T-cell (primary cell): ENCODE results near the gene SLC22A23. TPM values are rescaled to one million over a fixed set of nuclear protein-coding genes. Genes with fewer than 3 reads are reported as not detected.

Experiments
- ATAC-seq, 4 experiments: fragments of 200-7000 bp in 3 of 4; fragments of 150-1000 bp in 1 of 4; cut with Tn5 transposase; replicated peaks in 1 of 4; 1 replicate in 3 of 4; 2 replicates in 1 of 4; pipeline ENCODE4 v1.10.0; 2021; ENCODE audit warnings: moderate library complexity in 3 of 4, mild to moderate bottlenecking in 2 of 4, moderate number of reproducible peaks in 1 of 4
- CTCF ChIA-PET, 2 donors: fragments of 300-600 bp; sonication (Branson Sonifier 250); formaldehyde crosslinking; loops; one replicate each; lab custom pipeline; 2022; ENCODE audit warnings: antibody characterized with exemption in 2 of 2; lab: Charles Lee
- POLR2A ChIA-PET, 2 donors: fragments of 300-600 bp; sonication (Branson Sonifier 250); formaldehyde crosslinking; loops; one replicate each; lab custom pipeline; 2022; ENCODE audit warnings: antibody characterized with exemption in 2 of 2; lab: Charles Lee
- DNase-seq, 35 experiments: peaks; one replicate each; pipeline versions ENCODE4 v3.0.0 to v3.0.0-alpha.2; 2013 to 2023
- H3K27ac ChIP-seq: one replicate; pipeline ENCODE4 v1.5.1; 2013; ENCODE audit warnings: low read length
- H3K27me3 ChIP-seq, 2 experiments: replicated peaks in 1 of 2; 1 replicate in 1 of 2; 2 replicates in 1 of 2; pipeline versions ENCODE4 v1.6.1 to v1.7.0; 2013; ENCODE audit warnings: low read length in 1 of 2, mixed read lengths in 1 of 2; ENCODE audit not compliant: control insufficient read depth in 2 of 2, insufficient read depth in 2 of 2; ENCODE audit errors: extremely low read depth in 1 of 2
- H3K36me3 ChIP-seq, 2 donors: 1 replicate in 1 of 2; 2 replicates in 1 of 2; pipeline versions ENCODE4 v1.6.1 to v1.7.0; 2013; ENCODE audit warnings: low read length in 1 of 2; ENCODE audit not compliant: control insufficient read depth in 2 of 2, insufficient read depth in 1 of 2; ENCODE audit errors: extremely low read depth in 1 of 2
- H3K4me1 ChIP-seq, 2 experiments: 1 replicate in 1 of 2; 2 replicates in 1 of 2; pipeline versions ENCODE4 v1.6.1 to v1.7.0; 2013; ENCODE audit warnings: low read length in 2 of 2, mixed read lengths in 1 of 2; ENCODE audit not compliant: insufficient read depth in 2 of 2, control insufficient read depth in 1 of 2; ENCODE audit errors: extremely low read depth in 1 of 2
- H3K4me3 ChIP-seq, 2 donors: 1 replicate in 1 of 2; 2 replicates in 1 of 2; pipeline versions ENCODE4 v1.5.1 to v1.7.0; 2013; ENCODE audit warnings: mild to moderate bottlenecking in 2 of 2, low read length in 1 of 2, moderate library complexity in 1 of 2; ENCODE audit not compliant: control insufficient read depth in 1 of 2; ENCODE audit errors: extremely low read depth in 1 of 2
- H3K9me3 ChIP-seq: 2 replicates; pipeline ENCODE4 v1.7.0; 2013
- H3K27ac Mint-ChIP-seq, 2 donors: one replicate each; pipeline ENCODE4 v1.8.0; 2020 to 2021; ENCODE audit warnings: mild to moderate bottlenecking in 2 of 2, mixed read lengths in 2 of 2
- H3K27me3 Mint-ChIP-seq, 2 donors: one replicate each; pipeline ENCODE4 v1.8.0; 2021 to 2022; ENCODE audit warnings: mixed read lengths in 2 of 2
- H3K36me3 Mint-ChIP-seq: one replicate; pipeline ENCODE4 v1.8.0; 2021; ENCODE audit warnings: mixed read lengths
- H3K4me1 Mint-ChIP-seq, 3 donors: one replicate each; pipeline ENCODE4 v1.8.0; 2020 to 2022; ENCODE audit warnings: mixed read lengths in 3 of 3, mild to moderate bottlenecking in 1 of 3
- H3K4me3 Mint-ChIP-seq, 3 donors: one replicate each; pipeline ENCODE4 v1.8.0; 2020 to 2022; ENCODE audit warnings: mild to moderate bottlenecking in 3 of 3, mixed read lengths in 3 of 3, moderate library complexity in 3 of 3
- H3K9me3 Mint-ChIP-seq, 3 donors: one replicate each; pipeline ENCODE4 v1.8.0; 2020 to 2022; ENCODE audit warnings: mixed read lengths in 3 of 3
- WGBS: methylation state at CpG from one replicate; pipeline ENCODE4 v1.1.5; 2013; ENCODE audit warnings: missing lambda C conversion rate; ENCODE audit not compliant: insufficient coverage; 5-methylcytosine and 5-hydroxymethylcytosine counted together
- total RNA-seq, 35 experiments: library from RNA in 6 of 35; stranded (reverse) in 6 of 35; fragments of 120-200 nt in 1 of 35; gene quantifications; one replicate each; pipeline versions ENCODE4 v1.2.1 to v1.2.4 and lab custom pipeline; 2013 to 2026

SLC22A23 gene
- total RNA-seq, 5 donors from 2014 or later (not counting 1 experiment from before 2014, with no cell fraction given): 6.2 to 14.8 (median 12.1) TPM

GRCh38 chr6:3455569-3456394, 1.1 kb downstream of the SLC22A23 start:
- Histone ChIP-seq H3K36me3 (no peaks in the 10 kb centered on the region), H3K9me3 (no peaks in the 10 kb centered on the region), H3K27ac (no peak overlapping the region), H3K4me3 (peak overlapping the region; percentile 56 to 90), H3K4me1 (peaks cover 11 to 33% of the 10 kb centered on the region in 2 experiments), H3K27me3 (peaks cover 4 to 37% of the 10 kb centered on the region in 2 experiments)
- H3K4me1 Mint-ChIP-seq: peaks cover 8 to 21% (median 14%) of the 10 kb centered on the region in 3 donors
- H3K36me3 Mint-ChIP-seq: peaks cover 4% of the 10 kb centered on the region
- no peak overlapping the region for H3K27ac Mint-ChIP-seq
- no peaks in the 10 kb centered on the region for H3K9me3 Mint-ChIP-seq
- ATAC-seq (peak in 1 of 4 experiments; percentile 4), DNase-seq (peak in 13 of 35 experiments; percentile 1 to 27 (median 8))
- ChIA-PET CTCF (interaction anchor here in 1 of 2 donors (1.5 to 2.4 kb wide), 2 partner anchors 16 to 45 kb away, joined by 3 to 7 read pairs; no protein-coding TSS in a partner anchor), POLR2A (interaction anchor here (0.5 to 1.0 kb wide), 2 partner anchors 85 to 1327 kb away, joined by 3 read pairs; no protein-coding TSS in a partner anchor)
- H3K27me3 Mint-ChIP-seq: peaks cover 7 to 18% of the 10 kb centered on the region in 2 donors
- H3K4me3 Mint-ChIP-seq: no peak overlapping the region
- 3% methylated on average over 46 of the region's 58 CpGs for WGBS

- ATAC-seq (peak; percentile 35 to 87 (median 44)), DNase-seq (peak; percentile 8 to 81 (median 65))
- CTCF ChIA-PET: interaction anchor here in 1 of 2 donors (0.6 to 2.4 kb wide), 3 partner anchors 15 to 175 kb away, joined by 3 to 7 read pairs (median 5); no protein-coding TSS in a partner anchor
- H3K36me3 ChIP-seq: no peaks in the 10 kb centered on the region
- peaks cover 11 to 33% of the 10 kb centered on the region in 2 experiments for H3K4me1 ChIP-seq
- H3K27me3 Mint-ChIP-seq: peaks cover 7 to 18% of the 10 kb centered on the region in 2 donors
- H3K9me3 ChIP-seq: no peaks in the 10 kb centered on the region
- no peak overlapping the region for H3K27ac ChIP-seq
- H3K27ac Mint-ChIP-seq: no peak overlapping the region
- 39% methylated on average over 11 of the region's 11 CpGs for WGBS
- no peaks in the 10 kb centered on the region for H3K9me3 Mint-ChIP-seq
- no peak overlapping the region for H3K4me3 Mint-ChIP-seq
- POLR2A ChIA-PET: interaction anchor here (0.5 to 1.0 kb wide), 3 partner anchors 40 to 1328 kb away, joined by 3 to 10 read pairs (median 3); no protein-coding TSS in a partner anchor
- H3K4me3 ChIP-seq: peak overlapping the region; percentile 56 to 90
- H3K27me3 ChIP-seq: peaks cover 4 to 37% of the 10 kb centered on the region in 2 experiments
- H3K36me3 Mint-ChIP-seq: peaks cover 4% of the 10 kb centered on the region
- peaks cover 8 to 22% (median 14%) of the 10 kb centered on the region in 3 donors for H3K4me1 Mint-ChIP-seq
These were observed 1.7 kb downstream of the SLC22A23 start for GRCh38 chr6:3455147-3455568.

GRCh38 chr6:3454273-3455010, 2.4 kb downstream of the SLC22A23 start:
- H3K9me3 ChIP-seq: no peaks in the 10 kb centered on the region
- H3K36me3 ChIP-seq: no peaks in the 10 kb centered on the region
- no peak overlapping the region for H3K27ac ChIP-seq
- ATAC-seq (no peak), DNase-seq (peak in 1 of 35 experiments; percentile 17)
- POLR2A ChIA-PET: interaction anchor here (0.5 to 1.0 kb wide), 4 partner anchors 24 to 84 kb away, joined by 3 to 10 read pairs (median 4); no protein-coding TSS in a partner anchor
- Mint-ChIP-seq H3K27me3 (peaks cover 7 to 22% of the 10 kb centered on the region in 2 donors), H3K9me3 (no peaks in the 10 kb centered on the region), H3K36me3 (peaks cover 9% of the 10 kb centered on the region), H3K27ac (no peak overlapping the region), H3K4me3 (no peak overlapping the region), H3K4me1 (peaks cover 14 to 27% (median 19%) of the 10 kb centered on the region in 3 donors)
- CTCF ChIA-PET: interaction anchor here in 1 of 2 donors (0.6 to 2.4 kb wide), 3 partner anchors 15 to 175 kb away, joined by 3 to 7 read pairs (median 5); no protein-coding TSS in a partner anchor
- peaks cover 13 to 33% of the 10 kb centered on the region in 2 experiments for H3K4me1 ChIP-seq
- 75% methylated on average over 2 of the region's 6 CpGs for WGBS
- peaks cover 4 to 37% of the 10 kb centered on the region in 2 experiments for H3K27me3 ChIP-seq
- peak overlapping the region in 1 of 2 donors; percentile 90 for H3K4me3 ChIP-seq

- Histone ChIP-seq H3K27ac (no peak overlapping the region), H3K9me3 (no peaks in the 10 kb centered on the region), H3K4me3 (no peak overlapping the region), H3K27me3 (peaks cover 0 to 37% of the 10 kb centered on the region in 2 experiments), H3K36me3 (no peaks in the 10 kb centered on the region), H3K4me1 (peaks cover 18 to 37% of the 10 kb centered on the region in 2 experiments)
- Mint-ChIP-seq H3K4me1 (peaks cover 22 to 35% (median 27%) of the 10 kb centered on the region in 3 donors), H3K27me3 (peaks cover 7 to 15% of the 10 kb centered on the region in 2 donors), H3K4me3 (no peak overlapping the region), H3K36me3 (peaks cover 10% of the 10 kb centered on the region), H3K9me3 (no peaks in the 10 kb centered on the region), H3K27ac (no peak overlapping the region)
- WGBS: 92% methylated on average over 2 of the region's 5 CpGs
- ChIA-PET CTCF (interaction anchor here in 1 of 2 donors (1.5 to 2.4 kb wide), 2 partner anchors 14 to 43 kb away, joined by 3 to 7 read pairs; no protein-coding TSS in a partner anchor), POLR2A (interaction anchor here in 1 of 2 donors (0.7 kb wide), 1 partner anchor 84 kb away, joined by 3 read pairs; no protein-coding TSS in a partner anchor)
- ATAC-seq (no peak), DNase-seq (no peak)
These were observed 3.2 kb downstream of the SLC22A23 start for GRCh38 chr6:3453413-3454272.

- no peak for DNase-seq
- H3K27me3 ChIP-seq: peaks cover 0 to 29% of the 10 kb centered on the region in 2 experiments
- POLR2A ChIA-PET: interaction anchor here in 1 of 2 donors (0.7 kb wide), 1 partner anchor 220 kb away, joined by 3 read pairs; no protein-coding TSS in a partner anchor
- Mint-ChIP-seq H3K4me1 (peaks cover 14 to 31% (median 30%) of the 10 kb centered on the region in 3 donors), H3K27ac (no peak overlapping the region), H3K27me3 (peaks cover 0 to 5% of the 10 kb centered on the region in 2 donors), H3K9me3 (no peaks in the 10 kb centered on the region), H3K4me3 (no peak overlapping the region), H3K36me3 (peaks cover 10% of the 10 kb centered on the region)
- no peaks in the 10 kb centered on the region for H3K36me3 ChIP-seq
- CTCF ChIA-PET: no interaction called here
- H3K27ac ChIP-seq: no peak overlapping the region
- H3K4me1 ChIP-seq: peaks cover 16 to 33% of the 10 kb centered on the region in 2 experiments
- H3K4me3 ChIP-seq: no peak overlapping the region
- ATAC-seq: no peak
- WGBS: 78% methylated on average over 5 of the region's 6 CpGs
- H3K9me3 ChIP-seq: no peaks in the 10 kb centered on the region
These were observed 5.4 kb downstream of the SLC22A23 start for GRCh38 chr6:3451498-3451897.
